T-cell (primary cell): ENCODE measurements around the gene EIPR1. TPM values are rescaled to one million over a fixed set of nuclear protein-coding genes. Genes with fewer than 3 reads are reported as not detected.
"Not testable (repeated sequence)": the region's sequence is repeated elsewhere in the genome, so short reads cannot be mapped to it uniquely, and the experiment has no call there.

Experiments
- ATAC-seq, 4 experiments: fragments of 200-7000 bp in 3 of 4; fragments of 150-1000 bp in 1 of 4; cut with Tn5 transposase; replicated peaks in 1 of 4; 1 replicate in 3 of 4; 2 replicates in 1 of 4; pipeline ENCODE4 v1.10.0; 2021; ENCODE audit warnings: moderate library complexity in 3 of 4, mild to moderate bottlenecking in 2 of 4, moderate number of reproducible peaks in 1 of 4
- CTCF ChIA-PET, 2 donors: fragments of 300-600 bp; sonication (Branson Sonifier 250); formaldehyde crosslinking; loops; one replicate each; lab custom pipeline; 2022; ENCODE audit warnings: antibody characterized with exemption in 2 of 2; lab: Charles Lee
- POLR2A ChIA-PET, 2 donors: fragments of 300-600 bp; sonication (Branson Sonifier 250); formaldehyde crosslinking; loops; one replicate each; lab custom pipeline; 2022; ENCODE audit warnings: antibody characterized with exemption in 2 of 2; lab: Charles Lee
- DNase-seq, 35 experiments: peaks; one replicate each; pipeline versions ENCODE4 v3.0.0 to v3.0.0-alpha.2; 2013 to 2023
- H3K27ac ChIP-seq: one replicate; pipeline ENCODE4 v1.5.1; 2013; ENCODE audit warnings: low read length
- H3K27me3 ChIP-seq, 2 experiments: replicated peaks in 1 of 2; 1 replicate in 1 of 2; 2 replicates in 1 of 2; pipeline versions ENCODE4 v1.6.1 to v1.7.0; 2013; ENCODE audit warnings: low read length in 1 of 2, mixed read lengths in 1 of 2; ENCODE audit not compliant: control insufficient read depth in 2 of 2, insufficient read depth in 2 of 2; ENCODE audit errors: extremely low read depth in 1 of 2
- H3K36me3 ChIP-seq, 2 donors: 1 replicate in 1 of 2; 2 replicates in 1 of 2; pipeline versions ENCODE4 v1.6.1 to v1.7.0; 2013; ENCODE audit warnings: low read length in 1 of 2; ENCODE audit not compliant: control insufficient read depth in 2 of 2, insufficient read depth in 1 of 2; ENCODE audit errors: extremely low read depth in 1 of 2
- H3K4me1 ChIP-seq, 2 experiments: 1 replicate in 1 of 2; 2 replicates in 1 of 2; pipeline versions ENCODE4 v1.6.1 to v1.7.0; 2013; ENCODE audit warnings: low read length in 2 of 2, mixed read lengths in 1 of 2; ENCODE audit not compliant: insufficient read depth in 2 of 2, control insufficient read depth in 1 of 2; ENCODE audit errors: extremely low read depth in 1 of 2
- H3K4me3 ChIP-seq, 2 donors: 1 replicate in 1 of 2; 2 replicates in 1 of 2; pipeline versions ENCODE4 v1.5.1 to v1.7.0; 2013; ENCODE audit warnings: mild to moderate bottlenecking in 2 of 2, low read length in 1 of 2, moderate library complexity in 1 of 2; ENCODE audit not compliant: control insufficient read depth in 1 of 2; ENCODE audit errors: extremely low read depth in 1 of 2
- H3K9me3 ChIP-seq: 2 replicates; pipeline ENCODE4 v1.7.0; 2013
- H3K27ac Mint-ChIP-seq, 2 donors: one replicate each; pipeline ENCODE4 v1.8.0; 2020 to 2021; ENCODE audit warnings: mild to moderate bottlenecking in 2 of 2, mixed read lengths in 2 of 2
- H3K27me3 Mint-ChIP-seq, 2 donors: one replicate each; pipeline ENCODE4 v1.8.0; 2021 to 2022; ENCODE audit warnings: mixed read lengths in 2 of 2
- H3K36me3 Mint-ChIP-seq: one replicate; pipeline ENCODE4 v1.8.0; 2021; ENCODE audit warnings: mixed read lengths
- H3K4me1 Mint-ChIP-seq, 3 donors: one replicate each; pipeline ENCODE4 v1.8.0; 2020 to 2022; ENCODE audit warnings: mixed read lengths in 3 of 3, mild to moderate bottlenecking in 1 of 3
- H3K4me3 Mint-ChIP-seq, 3 donors: one replicate each; pipeline ENCODE4 v1.8.0; 2020 to 2022; ENCODE audit warnings: mild to moderate bottlenecking in 3 of 3, mixed read lengths in 3 of 3, moderate library complexity in 3 of 3
- H3K9me3 Mint-ChIP-seq, 3 donors: one replicate each; pipeline ENCODE4 v1.8.0; 2020 to 2022; ENCODE audit warnings: mixed read lengths in 3 of 3
- WGBS: methylation state at CpG from one replicate; pipeline ENCODE4 v1.1.5; 2013; ENCODE audit warnings: missing lambda C conversion rate; ENCODE audit not compliant: insufficient coverage; 5-methylcytosine and 5-hydroxymethylcytosine counted together
- total RNA-seq, 35 experiments: library from RNA in 6 of 35; stranded (reverse) in 6 of 35; fragments of 120-200 nt in 1 of 35; gene quantifications; one replicate each; pipeline versions ENCODE4 v1.2.1 to v1.2.4 and lab custom pipeline; 2013 to 2026

Gene EIPR1
- total RNA-seq, 5 donors from 2014 or later (not counting 1 experiment from before 2014, with no cell fraction given) = 26.0 to 36.4 (median 27.8) TPM

DNA sequence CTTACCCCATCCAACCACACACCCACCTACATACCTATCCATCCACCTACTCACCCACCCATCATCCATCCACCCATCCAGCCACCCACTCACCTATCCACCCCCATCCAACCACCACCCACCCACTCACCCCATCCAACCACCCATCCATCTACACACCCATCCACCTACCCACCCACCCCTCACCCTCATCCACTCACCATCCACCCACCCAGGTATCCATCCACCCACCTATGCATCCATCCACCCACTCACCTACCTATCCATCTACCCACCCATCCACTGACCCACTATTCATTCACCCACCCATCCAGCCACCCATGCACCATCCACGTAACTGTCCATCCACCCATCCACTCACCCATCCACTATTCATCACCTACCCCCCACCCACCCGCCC lies 194.8 kb downstream of the EIPR1 start:
- H3K27me3 Mint-ChIP-seq = no peaks in the 10 kb centered on the region
- no peaks in the 10 kb centered on the region for H3K27me3 ChIP-seq
- peaks cover 21% of the 10 kb centered on the region for H3K36me3 Mint-ChIP-seq
- DNase-seq (no peak), ATAC-seq (no peak)
- ChIA-PET CTCF (no interaction called here), POLR2A (no interaction called here)
- H3K4me3 ChIP-seq = no peak overlapping the region
- no peaks in the 10 kb centered on the region for H3K4me1 ChIP-seq
- H3K4me1 Mint-ChIP-seq = peaks cover 0 to 7% (median 0%) of the 10 kb centered on the region in 3 donors
- H3K27ac ChIP-seq = no peak overlapping the region
- no peak overlapping the region for H3K4me3 Mint-ChIP-seq
- no peaks in the 10 kb centered on the region for H3K9me3 Mint-ChIP-seq
- H3K9me3 ChIP-seq = no peaks in the 10 kb centered on the region
- 100% methylated on average over 1 of the region's 2 CpGs for WGBS
- peaks cover 0 to 3% of the 10 kb centered on the region in 2 donors for H3K36me3 ChIP-seq
- no peak overlapping the region for H3K27ac Mint-ChIP-seq

DNA sequence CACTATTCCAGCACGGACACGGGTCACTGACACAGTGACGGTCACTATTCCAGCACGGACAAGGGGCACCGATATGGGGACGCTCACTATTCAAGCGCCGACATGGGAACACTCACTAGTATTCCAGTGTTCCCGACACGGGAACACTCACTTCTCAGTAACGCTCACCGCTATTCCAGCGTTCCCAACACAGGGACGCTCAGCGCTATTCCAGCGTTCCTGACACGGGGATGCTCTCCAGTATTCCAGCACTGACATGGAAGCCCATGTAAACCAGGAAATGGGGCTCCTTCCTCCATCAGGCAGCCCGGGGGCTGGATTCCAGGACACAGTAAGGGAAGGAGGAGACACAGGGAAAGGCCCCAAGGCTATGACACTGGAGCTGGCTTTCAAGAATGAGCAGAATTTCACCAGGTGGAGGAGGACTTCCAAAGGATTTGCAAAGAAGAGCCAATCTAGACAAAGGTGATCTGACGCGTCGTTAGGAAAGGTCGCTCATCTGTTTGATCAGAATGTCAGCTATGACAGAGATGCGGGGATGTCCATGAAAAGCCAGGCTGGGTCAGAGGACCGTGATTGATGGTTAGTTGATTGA lies 196.1 kb downstream of the EIPR1 start:
- no peak for ATAC-seq
- no peaks in the 10 kb centered on the region for H3K9me3 Mint-ChIP-seq

DNA sequence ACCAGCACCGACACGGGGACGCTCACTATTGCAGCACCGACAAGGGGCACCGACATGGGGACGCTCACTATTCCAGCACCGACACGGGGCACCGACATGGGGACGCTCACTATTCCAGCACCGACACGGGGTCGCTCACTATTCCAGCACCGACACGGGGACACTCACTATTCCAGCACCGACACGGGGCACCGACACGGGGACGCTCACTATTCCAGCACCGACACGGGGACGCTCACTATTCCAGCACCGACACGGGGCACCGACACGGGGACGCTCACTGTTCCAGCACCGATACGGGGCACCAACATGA lies 196.8 kb downstream of the EIPR1 start:
- H3K4me1 Mint-ChIP-seq, H3K4me3 ChIP-seq, H3K27me3 Mint-ChIP-seq, H3K9me3 Mint-ChIP-seq, CTCF ChIA-PET, H3K9me3 ChIP-seq, H3K4me3 Mint-ChIP-seq, H3K4me1 ChIP-seq, POLR2A ChIA-PET, H3K27ac ChIP-seq, H3K27me3 ChIP-seq, H3K27ac Mint-ChIP-seq: not testable (repeated sequence)
- peaks cover 19% of the 10 kb centered on the region for H3K36me3 Mint-ChIP-seq
- peak in 1 of 35 experiments; percentile 16 for DNase-seq
- peak in 2 of 4 experiments; percentile 17 to 39 for ATAC-seq
- H3K36me3 ChIP-seq = peaks cover 0 to 18% of the 10 kb centered on the region in 2 donors
- 84% methylated on average over 30 of the region's 30 CpGs for WGBS

More for the DNA sequence above, 196.1 kb downstream of the EIPR1 start:
- H3K27ac ChIP-seq = no peak overlapping the region
- H3K9me3 ChIP-seq = no peaks in the 10 kb centered on the region
- ChIA-PET POLR2A (no interaction called here), CTCF (no interaction called here)
- peaks cover 0 to 15% of the 10 kb centered on the region in 2 donors for H3K36me3 ChIP-seq
- no peak overlapping the region for H3K4me3 ChIP-seq
- no peak overlapping the region for H3K27ac Mint-ChIP-seq
- WGBS = 91% methylated on average over 14 of the region's 24 CpGs
- H3K27me3 Mint-ChIP-seq = no peaks in the 10 kb centered on the region
- peaks cover 0 to 7% (median 0%) of the 10 kb centered on the region in 3 donors for H3K4me1 Mint-ChIP-seq
- H3K27me3 ChIP-seq = no peaks in the 10 kb centered on the region
- DNase-seq = no peak
- H3K4me3 Mint-ChIP-seq = no peak overlapping the region
- H3K4me1 ChIP-seq = no peaks in the 10 kb centered on the region
- H3K36me3 Mint-ChIP-seq = peaks cover 24% of the 10 kb centered on the region

DNA sequence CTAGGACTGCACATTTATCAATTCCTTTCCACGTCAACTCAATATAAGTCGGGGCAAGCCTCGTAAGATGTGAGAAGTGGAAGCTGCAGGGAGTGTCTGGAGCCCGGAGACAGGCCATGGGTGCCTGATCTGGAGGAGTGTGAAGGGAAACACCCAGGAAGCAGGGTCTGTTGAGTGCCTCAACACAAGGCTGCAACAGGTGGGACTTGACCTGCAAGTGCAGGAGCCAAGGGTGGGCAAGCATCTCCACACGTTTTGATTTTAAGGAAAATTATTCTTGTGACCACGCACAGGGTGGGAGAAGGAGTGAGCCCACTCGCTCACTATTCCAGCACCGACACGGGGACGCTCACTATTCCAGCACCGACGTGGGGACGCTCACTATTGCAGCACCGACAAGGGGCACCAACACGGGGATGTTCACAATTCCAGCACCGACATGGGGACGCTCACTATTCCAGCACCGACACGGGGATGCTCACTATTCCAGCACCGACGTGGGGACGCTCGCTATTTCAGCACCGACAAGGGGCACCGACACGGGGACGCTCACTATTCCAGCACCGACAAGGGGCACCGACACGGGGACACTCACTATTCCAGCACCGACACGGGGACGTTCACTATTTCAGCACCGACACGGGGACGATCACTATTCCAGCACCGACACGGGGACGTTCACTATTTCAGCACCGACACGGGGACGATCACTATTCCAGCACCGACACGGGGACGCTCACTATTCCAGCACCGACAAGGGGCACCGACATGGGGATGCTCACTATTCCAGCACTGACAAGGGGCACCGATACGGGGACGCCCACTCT lies 197.3 kb downstream of the EIPR1 start:
- ChIA-PET CTCF (no interaction called here), POLR2A (no interaction called here)
- Histone ChIP-seq H3K9me3 (no peaks in the 10 kb centered on the region), H3K4me3 (no peak overlapping the region), H3K4me1 (no peaks in the 10 kb centered on the region), H3K27ac (no peak overlapping the region), H3K36me3 (peaks cover 0 to 19% of the 10 kb centered on the region in 2 donors), H3K27me3 (no peaks in the 10 kb centered on the region)
- Mint-ChIP-seq H3K4me1 (peaks cover 0 to 7% (median 0%) of the 10 kb centered on the region in 3 donors), H3K9me3 (no peaks in the 10 kb centered on the region), H3K27me3 (no peaks in the 10 kb centered on the region), H3K27ac (no peak overlapping the region), H3K36me3 (peaks cover 16% of the 10 kb centered on the region), H3K4me3 (no peak overlapping the region)
- WGBS = 85% methylated on average over 44 of the region's 50 CpGs
- DNase-seq = peak in 1 of 35 experiments; percentile 29
- peak in 2 of 4 experiments; percentile 22 to 35 for ATAC-seq

DNA sequence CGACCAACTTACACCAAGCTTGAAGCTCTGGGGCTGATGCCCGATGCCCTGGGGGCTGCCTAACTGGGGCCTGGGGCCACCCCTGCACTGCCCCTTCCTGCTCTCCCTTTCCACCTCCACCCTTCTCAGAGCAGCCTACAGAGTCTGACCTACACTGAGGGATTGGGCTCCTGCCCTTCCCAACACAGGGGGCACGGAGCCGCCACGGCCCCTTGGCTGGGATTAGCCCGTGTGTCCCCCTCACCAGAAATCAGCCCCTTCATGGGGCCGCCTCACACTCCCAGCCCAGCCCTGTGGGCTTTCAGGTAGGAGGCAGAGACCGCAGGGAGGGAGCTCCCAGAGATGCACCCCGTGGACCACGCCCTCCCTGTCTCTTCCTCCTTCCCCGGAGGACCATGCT lies 198.0 kb downstream of the EIPR1 start:
- H3K36me3 ChIP-seq = peaks cover 4 to 19% of the 10 kb centered on the region in 2 donors
- no peak overlapping the region for H3K4me3 ChIP-seq
- ATAC-seq = no peak
- no peaks in the 10 kb centered on the region for H3K4me1 ChIP-seq
- no peaks in the 10 kb centered on the region for H3K9me3 Mint-ChIP-seq
- no peaks in the 10 kb centered on the region for H3K9me3 ChIP-seq
- no peak for DNase-seq
- no peak overlapping the region for H3K4me3 Mint-ChIP-seq
- ChIA-PET POLR2A (no interaction called here), CTCF (no interaction called here)
- H3K36me3 Mint-ChIP-seq = peaks cover 14% of the 10 kb centered on the region
- H3K27me3 ChIP-seq = no peaks in the 10 kb centered on the region
- peaks cover 0 to 7% (median 0%) of the 10 kb centered on the region in 3 donors for H3K4me1 Mint-ChIP-seq
- WGBS = 97% methylated on average over 6 of the region's 11 CpGs
- H3K27me3 Mint-ChIP-seq = no peaks in the 10 kb centered on the region
- H3K27ac Mint-ChIP-seq = no peak overlapping the region
- H3K27ac ChIP-seq = no peak overlapping the region

DNA sequence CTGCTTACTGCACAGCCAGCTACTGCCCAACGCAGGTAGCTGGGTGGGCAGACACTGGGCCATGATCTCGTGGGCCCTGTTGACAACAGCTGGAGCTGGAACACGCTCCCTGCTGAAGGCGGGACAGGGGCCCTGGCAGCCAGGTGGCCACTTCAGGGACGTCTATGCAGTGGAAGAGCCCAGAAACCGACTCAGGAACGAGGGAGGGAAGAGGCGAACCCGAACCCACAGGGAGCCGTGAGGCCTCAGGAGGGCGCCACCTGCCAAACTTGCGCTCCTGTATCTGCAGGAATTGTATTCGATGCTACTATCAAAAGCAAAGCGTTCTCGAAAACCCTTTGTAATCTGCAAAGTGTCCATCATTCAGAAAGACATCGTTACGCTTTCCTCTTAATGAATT lies 198.4 kb downstream of the EIPR1 start:
- no peaks in the 10 kb centered on the region for H3K4me1 ChIP-seq
- peaks cover 4 to 19% of the 10 kb centered on the region in 2 donors for H3K36me3 ChIP-seq
- Mint-ChIP-seq H3K27ac (no peak overlapping the region), H3K27me3 (no peaks in the 10 kb centered on the region), H3K4me3 (no peak overlapping the region), H3K36me3 (peaks cover 13% of the 10 kb centered on the region), H3K4me1 (peaks cover 0 to 7% (median 0%) of the 10 kb centered on the region in 3 donors), H3K9me3 (no peaks in the 10 kb centered on the region)
- no peak overlapping the region for H3K4me3 ChIP-seq
- CTCF ChIA-PET = no interaction called here
- POLR2A ChIA-PET = no interaction called here
- no peaks in the 10 kb centered on the region for H3K9me3 ChIP-seq
- DNase-seq (peak in 4 of 35 experiments; percentile 2 to 18 (median 10)), ATAC-seq (no peak)
- WGBS = 90% methylated on average over 15 of the region's 17 CpGs
- no peak overlapping the region for H3K27ac ChIP-seq
- no peaks in the 10 kb centered on the region for H3K27me3 ChIP-seq
